Measurements from ENCODE around the gene ITGB1BP1. TPM values are rescaled to one million over a fixed set of nuclear protein-coding genes. Genes with fewer than 3 reads are reported as not detected.

The ITGB1BP1 gene
- total and polyA plus RNA-seq, 9 of the 15 experiments (the other 6 are each of a cell fraction or from before 2014, with no cell fraction given), result 37.8 to 95.3 (median 50.4) TPM

GRCh38 chr2:9423100-9423921 is at the start of gene ITGB1BP1, which contains the start of gene CPSF3 (continued):
- TF ChIP-seq ELK1 (CRISPR knock-in tag; IDR thresholded peaks at IDR 0.05), result no peak

- in situ Hi-C loops (cut with MboI), result no loop called here
- BruUV-seq (replicated peaks), result no TSS peak
- 90% methylated on average over 9 of the region's 9 CpGs for WGBS (ENCODE audit: insufficient coverage, low coverage, missing lambda C conversion rate)
- Histone ChIP-seq H3K4me2 (ENCODE audit: insufficient read depth, low read length) (no peak overlapping the region), H3K9me1 (ENCODE audit: control insufficient read depth, insufficient read depth, low read length) (no peaks in the 10 kb centered on the region), H4K20me1 (replicated peaks; ENCODE audit: control insufficient read depth, insufficient read depth, low read length) (no peaks in the 10 kb centered on the region), H3K9ac (ENCODE audit: insufficient read depth in 1 of 2, low read depth in 2 of 2, low read length in 2 of 2) (no peak overlapping the region), H3K4me1 (replicated peaks in 1 of 2; ENCODE audit: control insufficient read depth in 2 of 2, insufficient read depth in 2 of 2, low read length in 2 of 2) (no peaks in the 10 kb centered on the region), H3K79me2 (ENCODE audit: control insufficient read depth, insufficient read depth, low read length) (no peaks in the 10 kb centered on the region), H3K36me3 (ENCODE audit: control insufficient read depth, insufficient read depth, low read length) (peaks cover 49% of the 10 kb centered on the region), H3K4me3 (no peak overlapping the region), H2AFZ (ENCODE audit: low read depth, low read length) (no peak overlapping the region), H3K9me3 (replicated peaks; ENCODE audit: control insufficient read depth, insufficient read depth, low read depth, low read length) (no peaks in the 10 kb centered on the region; the same call in 1 of the 2 replicates), H3K27me3 (ENCODE audit: control insufficient read depth in 2 of 2, insufficient read depth in 2 of 2, low read length in 2 of 2) (no peaks in the 10 kb centered on the region), H3K27ac (ENCODE audit: extremely low read depth, low read depth, low read length) (no peak overlapping the region)
- no peak for DNase-seq (ENCODE audit: extremely low read depth in 1 of 4, low spot score in 3 of 4)
- CTCF ChIA-PET (ENCODE audit: low intra/inter-chr PET ratio), result no interaction called here
- ATAC-seq, result no peak
- no peak for FAIRE-seq
- intact Hi-C loops (cut with micrococcal nuclease), result no loop called here
- POLR2A ChIA-PET, result no interaction called here
- TF ChIP-seq ATF3 (IDR thresholded peaks at IDR 0.05), result no peak
- TF ChIP-seq ATF3 (CRISPR knock-in tag; conservative IDR thresholded peaks at IDR 0.05), result no peak
- TF ChIP-seq SIRT6 (IDR thresholded peaks at IDR 0.05; ENCODE audit: low read depth, low read length), result no peak
- TF ChIP-seq MEIS2 (IDR thresholded peaks at IDR 0.05; ENCODE audit: partially characterized antibody), result no peak
- no peak for TF ChIP-seq RBBP5 (IDR thresholded peaks at IDR 0.05; ENCODE audit: borderline replicate concordance, insufficient read depth, low read length, poor library complexity, severe bottlenecking)
- no peak for TF ChIP-seq STAG1 (CRISPR knock-in tag; IDR thresholded peaks at IDR 0.05; ENCODE audit: borderline replicate concordance)
- TF ChIP-seq RFX7 (CRISPR knock-in tag; IDR thresholded peaks at IDR 0.05), result no peak
Measured at GRCh38 chr2:9472511-9472910, 49.2 kb upstream of the ITGB1BP1 start.
